ENCODE measurements around the gene ALLC. TPM values are rescaled to one million over a fixed set of nuclear protein-coding genes. Genes with fewer than 3 reads are reported as not detected.

The ALLC gene
- total and polyA plus RNA-seq, 4 donors = 0.09 to 1.4 (median 0.74) TPM

DNA sequence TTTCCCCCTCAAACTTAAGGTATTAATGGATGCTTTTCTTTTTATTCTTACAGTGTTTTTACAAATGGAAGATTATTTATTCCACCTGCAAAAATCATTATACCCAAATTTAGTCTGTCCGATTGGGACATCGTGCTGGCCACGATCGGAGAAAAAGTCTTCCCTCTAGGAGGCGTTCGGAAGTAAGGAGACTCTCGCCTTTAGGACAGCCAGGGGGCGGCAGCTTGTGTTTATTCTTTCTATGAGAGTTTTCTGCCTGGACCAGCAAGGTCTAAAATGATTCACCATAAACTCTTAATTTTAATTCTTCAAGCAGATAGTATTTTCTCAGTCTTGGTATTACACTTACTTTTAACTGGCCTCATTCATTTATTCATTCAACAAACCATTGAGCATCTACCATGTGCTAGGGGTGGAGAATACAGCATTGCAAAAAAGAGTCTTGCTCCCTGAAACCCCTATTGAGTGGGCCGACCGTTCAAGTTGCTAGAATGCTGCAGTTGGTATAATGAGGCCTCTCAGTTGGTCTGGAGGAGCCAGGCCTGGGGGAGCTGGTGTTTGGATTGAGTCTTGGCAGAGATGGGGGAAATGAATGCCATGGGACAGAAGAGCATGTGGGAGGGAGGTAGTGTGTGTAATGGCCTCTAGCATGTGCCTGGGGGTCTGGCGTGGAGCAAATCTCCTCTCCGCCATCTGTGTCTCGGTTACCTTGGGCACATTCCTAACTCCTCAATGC lies 84.0 kb downstream of the ALLC start:
- no peaks in the 10 kb centered on the region for H3K27me3 ChIP-seq (ENCODE audit: control insufficient read depth in 4 of 4, insufficient read depth in 4 of 4, low read length in 3 of 4)
- no peak overlapping the region for H3K4me3 ChIP-seq (ENCODE audit: low read depth in 1 of 3, low read length in 3 of 3)
- H3K9ac ChIP-seq (ENCODE audit: low read depth in 1 of 2, low read length in 2 of 2) = no peak overlapping the region
- no peaks in the 10 kb centered on the region for H3K36me3 ChIP-seq (ENCODE audit: control insufficient read depth in 4 of 4, insufficient read depth in 3 of 4, low read depth in 1 of 4, low read length in 3 of 4)
- DNase-seq (ENCODE audit: low spot score) = no peak
- no peaks in the 10 kb centered on the region for H3K9me3 ChIP-seq (ENCODE audit: control insufficient read depth in 4 of 4, low read length in 3 of 4)
- H3K4me1 ChIP-seq (ENCODE audit: control insufficient read depth in 4 of 4, insufficient read depth in 4 of 4, low read length in 3 of 4) = no peaks in the 10 kb centered on the region
- no peak for TF ChIP-seq GABPA (IDR thresholded peaks at IDR 0.05 in 1 of 2, conservative IDR thresholded peaks at IDR 0.05 in 1 of 2)
- WGBS = 89% methylated on average over 13 of the region's 13 CpGs
- no peak overlapping the region for H3K27ac ChIP-seq (ENCODE audit: low read depth in 1 of 2, low read length in 2 of 2)

DNA sequence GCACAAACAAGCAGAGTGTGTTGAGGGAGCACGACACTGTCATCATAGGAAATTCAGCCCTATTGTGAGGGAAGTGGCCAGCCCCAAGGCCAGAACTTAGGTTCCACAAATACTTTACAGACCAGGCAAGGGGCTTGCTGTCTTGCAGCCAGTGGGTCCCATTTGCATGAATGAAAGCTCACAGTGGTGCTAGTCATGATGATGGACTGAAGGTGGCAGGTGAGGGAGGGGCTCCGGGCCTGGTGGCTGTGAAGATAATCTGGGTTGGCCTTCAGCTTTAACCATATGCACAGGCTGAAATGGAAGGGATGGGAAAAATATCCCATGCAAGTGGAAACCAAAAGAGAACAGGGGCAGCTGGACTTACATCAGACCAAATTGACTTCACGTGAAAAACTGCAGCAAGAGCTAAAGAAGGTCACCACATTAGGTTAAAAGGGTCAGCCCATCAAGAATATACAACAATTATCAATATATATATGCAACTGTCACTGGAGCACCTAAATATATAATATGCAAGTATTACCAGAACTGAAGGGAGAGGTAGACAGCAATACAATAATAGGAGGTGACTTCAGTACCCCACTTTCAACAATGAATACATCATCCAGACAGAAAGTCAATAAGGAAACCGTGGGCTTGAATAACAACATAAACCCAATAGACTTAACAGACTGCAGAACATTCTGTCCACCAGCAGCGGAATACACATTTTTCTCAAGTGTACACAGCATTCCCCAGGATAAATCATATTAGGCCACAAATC lies 84.9 kb downstream of the ALLC start:
- DNase-seq (ENCODE audit: low spot score) = no peak
- H3K4me1 ChIP-seq (ENCODE audit: control insufficient read depth in 4 of 4, insufficient read depth in 4 of 4, low read length in 3 of 4) = no peaks in the 10 kb centered on the region
- 80% methylated on average over 5 of the region's 5 CpGs for WGBS
- no peak for TF ChIP-seq RXRA (IDR thresholded peaks at IDR 0.05)
- no peak for TF ChIP-seq TAF1 (conservative IDR thresholded peaks at IDR 0.05)
- no peak for TF ChIP-seq SP1 (IDR thresholded peaks at IDR 0.05)
- TF ChIP-seq FOXA1 (IDR thresholded peaks at IDR 0.05) = no peak
- TF ChIP-seq MAX (IDR thresholded peaks at IDR 0.05) = no peak
- TF ChIP-seq, protein P1, sequence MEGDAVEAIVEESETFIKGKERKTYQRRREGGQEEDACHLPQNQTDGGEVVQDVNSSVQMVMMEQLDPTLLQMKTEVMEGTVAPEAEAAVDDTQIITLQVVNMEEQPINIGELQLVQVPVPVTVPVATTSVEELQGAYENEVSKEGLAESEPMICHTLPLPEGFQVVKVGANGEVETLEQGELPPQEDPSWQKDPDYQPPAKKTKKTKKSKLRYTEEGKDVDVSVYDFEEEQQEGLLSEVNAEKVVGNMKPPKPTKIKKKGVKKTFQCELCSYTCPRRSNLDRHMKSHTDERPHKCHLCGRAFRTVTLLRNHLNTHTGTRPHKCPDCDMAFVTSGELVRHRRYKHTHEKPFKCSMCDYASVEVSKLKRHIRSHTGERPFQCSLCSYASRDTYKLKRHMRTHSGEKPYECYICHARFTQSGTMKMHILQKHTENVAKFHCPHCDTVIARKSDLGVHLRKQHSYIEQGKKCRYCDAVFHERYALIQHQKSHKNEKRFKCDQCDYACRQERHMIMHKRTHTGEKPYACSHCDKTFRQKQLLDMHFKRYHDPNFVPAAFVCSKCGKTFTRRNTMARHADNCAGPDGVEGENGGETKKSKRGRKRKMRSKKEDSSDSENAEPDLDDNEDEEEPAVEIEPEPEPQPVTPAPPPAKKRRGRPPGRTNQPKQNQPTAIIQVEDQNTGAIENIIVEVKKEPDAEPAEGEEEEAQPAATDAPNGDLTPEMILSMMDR (IDR thresholded peaks at IDR 0.05; ENCODE audit: low read depth, low read length, missing input control) = no peak
- TF ChIP-seq NR2F2 (IDR thresholded peaks at IDR 0.05) = no peak
- TF ChIP-seq ZBTB33 (IDR thresholded peaks at IDR 0.05) = no peak
- TF ChIP-seq HNF4A (conservative IDR thresholded peaks at IDR 0.05) = no peak
- no peak for TF ChIP-seq ATF3 (IDR thresholded peaks at IDR 0.05)
- TF ChIP-seq FOXA2 (IDR thresholded peaks at IDR 0.05) = no peak
- no peak for TF ChIP-seq JUND (IDR thresholded peaks at IDR 0.05)
- no peak for TF ChIP-seq HNF4G (IDR thresholded peaks at IDR 0.05)
- TF ChIP-seq EGR1 (IDR thresholded peaks at IDR 0.05; ENCODE audit: low read depth in 2 of 2) = no peak
- no peak for TF ChIP-seq RAD21 (IDR thresholded peaks at IDR 0.05)
- TF ChIP-seq YY1 (IDR thresholded peaks at IDR 0.05) = no peak
- no peak for TF ChIP-seq GABPA (IDR thresholded peaks at IDR 0.05 in 1 of 2, conservative IDR thresholded peaks at IDR 0.05 in 1 of 2)
- TF ChIP-seq REST (IDR thresholded peaks at IDR 0.05) = no peak
- H3K9ac ChIP-seq (ENCODE audit: low read depth in 1 of 2, low read length in 2 of 2) = no peak overlapping the region
- no peaks in the 10 kb centered on the region for H3K36me3 ChIP-seq (ENCODE audit: control insufficient read depth in 4 of 4, insufficient read depth in 3 of 4, low read depth in 1 of 4, low read length in 3 of 4)
- H3K4me3 ChIP-seq (ENCODE audit: low read depth in 1 of 3, low read length in 3 of 3) = no peak overlapping the region
- H3K27me3 ChIP-seq (ENCODE audit: control insufficient read depth in 4 of 4, insufficient read depth in 4 of 4, low read length in 3 of 4) = no peaks in the 10 kb centered on the region
- no peak overlapping the region for H3K27ac ChIP-seq (ENCODE audit: low read depth in 1 of 2, low read length in 2 of 2)
- H3K9me3 ChIP-seq (ENCODE audit: control insufficient read depth in 4 of 4, low read length in 3 of 4) = no peaks in the 10 kb centered on the region

Data from liver (tissue), 9 donors.